Activated CD4-positive, alpha-beta T cell treated with anti-CD3 and anti-CD28 coated beads, Interleukin-2, amount 10 ng/mL, durations not matched to agents 7 days and 5 days (primary cell): Measurements from ENCODE around the gene PANX2. TPM values are rescaled to one million over a fixed set of nuclear protein-coding genes. Genes with fewer than 3 reads are reported as not detected.
A peak's percentile ranks its signal among the peaks of the same experiment; 100 is the strongest.

Experiments used
- CTCF ChIA-PET: fragments of 350-600 bp; sonication (Branson Sonifier 250); formaldehyde crosslinking; loops from one replicate; lab custom pipeline; 2021; ENCODE audit warnings: antibody characterized with exemption; lab: Charles Lee
- POLR2A ChIA-PET: fragments of 350-600 bp; sonication (Branson Sonifier 250); formaldehyde crosslinking; loops from one replicate; lab custom pipeline; 2021; ENCODE audit warnings: antibody characterized with exemption; lab: Charles Lee
- DNase-seq: peaks from one replicate; pipeline ENCODE4 v3.0.0-alpha.2; 2020
- H3K27ac Mint-ChIP-seq: one replicate; pipeline ENCODE4 v1.8.0; 2021; ENCODE audit warnings: mild to moderate bottlenecking, moderate library complexity, mixed read lengths
- H3K27me3 Mint-ChIP-seq: one replicate; pipeline ENCODE4 v1.8.0; 2021; ENCODE audit warnings: mixed read lengths
- H3K36me3 Mint-ChIP-seq: one replicate; pipeline ENCODE4 v1.8.0; 2021; ENCODE audit warnings: low read depth, mixed read lengths
- H3K4me1 Mint-ChIP-seq: one replicate; pipeline ENCODE4 v1.8.0; 2021; ENCODE audit warnings: mixed read lengths
- H3K4me3 Mint-ChIP-seq: one replicate; pipeline ENCODE4 v1.8.0; 2021; ENCODE audit warnings: mild to moderate bottlenecking, moderate library complexity, mixed read lengths
- H3K9me3 Mint-ChIP-seq: one replicate; pipeline ENCODE4 v1.8.0; 2021; ENCODE audit warnings: mixed read lengths
- total RNA-seq, 2 experiments: library from RNA; stranded (reverse); gene quantifications; one replicate each; pipeline ENCODE4 v1.2.3, GENCODE V29; 2021

PANX2 gene
- total RNA-seq, 2 experiments from 2014 or later = 0.10 TPM

DNA sequence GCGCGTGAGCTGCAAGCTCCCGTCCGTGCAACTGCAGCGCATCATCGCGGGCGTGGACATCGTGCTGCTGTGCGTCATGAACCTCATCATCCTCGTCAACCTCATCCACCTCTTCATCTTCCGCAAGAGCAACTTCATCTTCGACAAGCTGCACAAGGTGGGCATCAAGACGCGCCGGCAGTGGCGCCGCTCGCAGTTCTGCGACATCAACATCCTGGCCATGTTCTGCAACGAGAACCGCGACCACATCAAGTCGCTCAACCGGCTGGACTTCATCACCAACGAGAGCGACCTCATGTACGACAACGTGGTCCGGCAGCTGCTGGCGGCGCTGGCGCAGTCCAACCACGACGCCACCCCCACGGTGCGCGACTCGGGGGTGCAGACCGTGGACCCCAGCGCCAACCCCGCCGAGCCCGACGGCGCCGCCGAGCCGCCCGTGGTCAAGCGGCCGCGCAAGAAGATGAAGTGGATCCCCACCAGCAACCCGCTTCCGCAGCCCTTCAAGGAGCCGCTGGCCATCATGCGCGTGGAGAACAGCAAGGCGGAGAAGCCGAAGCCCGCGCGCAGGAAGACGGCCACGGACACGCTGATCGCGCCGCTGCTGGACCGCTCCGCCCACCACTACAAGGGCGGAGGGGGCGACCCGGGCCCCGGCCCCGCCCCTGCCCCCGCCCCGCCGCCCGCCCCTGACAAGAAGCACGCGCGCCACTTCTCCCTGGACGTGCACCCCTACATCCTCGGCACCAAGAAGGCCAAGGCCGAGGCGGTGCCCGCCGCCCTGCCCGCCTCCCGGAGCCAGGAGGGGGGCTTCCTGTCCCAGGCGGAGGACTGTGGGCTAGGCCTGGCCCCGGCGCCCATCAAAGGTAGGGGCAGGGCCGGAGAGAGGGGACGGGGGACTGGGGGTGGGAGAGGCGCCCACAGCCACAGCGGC lies 7.3 kb downstream of the PANX2 start:
- ChIA-PET POLR2A (no interaction called here), CTCF (no interaction called here)
- Mint-ChIP-seq H3K4me3 (no peak overlapping the region), H3K27ac (no peak overlapping the region), H3K9me3 (no peaks in the 10 kb centered on the region), H3K27me3 (peaks cover 3% of the 10 kb centered on the region), H3K36me3 (no peaks in the 10 kb centered on the region), H3K4me1 (peaks cover 4% of the 10 kb centered on the region)
- DNase-seq = no peak

DNA sequence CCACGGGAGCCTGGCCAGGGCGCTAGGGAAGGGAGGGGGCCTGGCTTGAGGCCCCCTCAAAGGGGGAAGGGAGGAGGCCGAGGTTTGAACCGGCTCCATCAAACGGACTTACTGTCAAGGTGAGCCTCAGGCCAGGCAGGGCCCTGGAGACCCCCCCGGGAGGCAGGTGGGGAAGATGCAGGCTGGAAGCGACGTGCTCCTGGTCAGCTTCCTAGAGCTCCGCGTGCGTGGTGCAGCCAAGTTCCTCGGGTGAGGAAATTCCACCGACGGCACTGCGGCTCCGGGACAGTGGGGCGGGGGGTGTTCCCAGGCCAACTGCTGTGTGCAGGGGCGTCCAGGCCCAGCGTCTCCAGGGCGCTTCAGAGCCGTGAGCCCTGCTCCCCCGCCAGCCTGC lies 7.9 kb downstream of the PANX2 start:
- no peak overlapping the region for H3K4me3 Mint-ChIP-seq
- H3K4me1 Mint-ChIP-seq = peaks cover 4% of the 10 kb centered on the region
- ChIA-PET POLR2A (no interaction called here), CTCF (no interaction called here)
- no peaks in the 10 kb centered on the region for H3K27me3 Mint-ChIP-seq
- no peaks in the 10 kb centered on the region for H3K9me3 Mint-ChIP-seq
- no peaks in the 10 kb centered on the region for H3K36me3 Mint-ChIP-seq
- H3K27ac Mint-ChIP-seq = no peak overlapping the region
- no peak for DNase-seq

DNA sequence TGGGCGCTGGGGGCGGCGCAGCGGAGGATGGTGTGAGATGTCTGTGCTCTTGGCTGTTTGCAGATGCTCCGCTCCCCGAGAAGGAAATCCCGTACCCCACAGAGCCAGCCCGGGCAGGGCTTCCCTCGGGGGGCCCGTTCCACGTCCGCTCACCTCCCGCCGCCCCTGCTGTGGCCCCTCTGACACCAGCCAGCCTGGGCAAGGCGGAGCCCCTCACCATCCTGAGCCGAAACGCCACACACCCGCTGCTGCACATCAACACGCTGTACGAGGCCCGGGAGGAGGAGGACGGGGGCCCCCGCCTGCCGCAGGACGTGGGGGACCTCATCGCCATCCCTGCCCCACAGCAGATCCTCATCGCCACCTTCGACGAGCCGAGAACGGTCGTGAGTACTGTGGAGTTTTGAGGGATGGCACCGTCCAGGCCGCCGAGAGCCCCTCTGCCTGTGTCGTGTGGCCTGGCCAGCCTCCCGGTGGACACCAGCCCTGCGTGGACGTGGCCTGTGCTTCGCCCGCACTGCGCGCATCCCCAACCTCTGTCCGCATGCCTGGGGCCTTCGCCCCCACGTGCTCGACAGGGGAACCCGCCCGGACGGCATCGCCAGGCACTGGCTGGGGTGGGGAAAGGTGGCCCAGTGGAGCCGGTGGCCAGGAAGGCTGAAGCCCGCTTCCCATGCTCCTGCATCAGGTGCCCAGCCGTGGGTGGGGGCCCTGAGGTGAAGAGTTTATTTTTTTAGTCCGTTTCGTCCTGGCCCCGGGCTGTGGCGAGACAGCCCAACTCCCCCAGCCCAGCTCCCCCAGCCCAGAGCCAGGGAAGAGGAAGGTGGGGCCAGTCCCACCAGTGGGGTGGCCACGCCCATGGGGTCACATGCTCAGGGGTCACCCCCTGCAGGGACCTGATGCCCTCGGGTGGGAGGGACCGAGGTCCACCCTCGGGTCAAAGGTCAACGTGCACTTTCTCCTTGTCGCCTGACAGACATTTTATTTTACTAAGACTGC lies 8.6 kb downstream of the PANX2 start:
- Mint-ChIP-seq H3K9me3 (no peaks in the 10 kb centered on the region), H3K27me3 (no peaks in the 10 kb centered on the region), H3K36me3 (no peaks in the 10 kb centered on the region), H3K4me1 (peaks cover 4% of the 10 kb centered on the region), H3K27ac (no peak overlapping the region), H3K4me3 (no peak overlapping the region)
- DNase-seq = no peak
- CTCF ChIA-PET = interaction anchor here (0.6 kb wide), 1 partner anchor 28 kb away, joined by 3 read pairs; no protein-coding TSS in a partner anchor
- POLR2A ChIA-PET = no interaction called here

DNA sequence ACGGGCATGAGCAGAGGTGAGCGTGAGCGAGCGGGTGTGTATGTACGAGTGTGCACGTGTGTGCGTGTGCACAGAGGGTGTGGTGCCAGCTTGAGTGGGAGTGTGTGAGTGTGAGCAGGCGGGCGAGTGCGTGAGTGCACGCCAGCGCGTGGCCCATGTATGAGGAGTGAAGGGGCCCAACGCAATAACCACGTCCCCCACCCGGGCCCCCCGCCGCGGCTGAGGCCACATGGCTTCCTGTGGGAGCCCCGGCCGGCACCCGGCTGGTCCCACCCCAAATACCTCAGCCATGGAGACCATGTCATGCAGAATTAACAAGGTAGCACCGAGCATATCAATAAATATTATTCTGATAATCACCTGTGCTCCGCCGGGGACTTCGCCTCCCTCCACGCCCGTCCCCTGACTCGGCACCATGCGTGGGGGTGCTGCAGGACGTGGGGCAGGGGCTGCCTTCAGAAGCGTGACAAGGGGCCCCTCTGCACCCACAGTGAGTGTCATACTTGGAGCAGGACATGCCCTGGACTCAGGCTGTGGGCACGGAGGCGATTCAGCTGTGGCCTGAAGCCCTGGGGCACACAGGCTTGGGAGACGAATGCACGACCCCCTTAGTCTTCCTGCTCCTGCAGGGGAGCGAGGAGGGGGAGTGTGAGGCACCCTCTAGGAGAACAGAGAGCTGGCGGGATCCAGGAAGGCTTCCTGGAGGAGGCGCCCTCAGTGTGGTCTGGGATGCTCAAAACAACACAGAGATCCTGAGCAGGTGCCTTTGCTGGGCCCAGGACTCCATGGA lies 9.6 kb downstream of the PANX2 start:
- POLR2A ChIA-PET = no interaction called here
- Mint-ChIP-seq H3K27me3 (no peaks in the 10 kb centered on the region), H3K27ac (no peak overlapping the region), H3K9me3 (no peaks in the 10 kb centered on the region), H3K4me1 (peaks cover 8% of the 10 kb centered on the region), H3K36me3 (no peaks in the 10 kb centered on the region), H3K4me3 (no peak overlapping the region)
- no peak for DNase-seq
- CTCF ChIA-PET = no interaction called here

DNA sequence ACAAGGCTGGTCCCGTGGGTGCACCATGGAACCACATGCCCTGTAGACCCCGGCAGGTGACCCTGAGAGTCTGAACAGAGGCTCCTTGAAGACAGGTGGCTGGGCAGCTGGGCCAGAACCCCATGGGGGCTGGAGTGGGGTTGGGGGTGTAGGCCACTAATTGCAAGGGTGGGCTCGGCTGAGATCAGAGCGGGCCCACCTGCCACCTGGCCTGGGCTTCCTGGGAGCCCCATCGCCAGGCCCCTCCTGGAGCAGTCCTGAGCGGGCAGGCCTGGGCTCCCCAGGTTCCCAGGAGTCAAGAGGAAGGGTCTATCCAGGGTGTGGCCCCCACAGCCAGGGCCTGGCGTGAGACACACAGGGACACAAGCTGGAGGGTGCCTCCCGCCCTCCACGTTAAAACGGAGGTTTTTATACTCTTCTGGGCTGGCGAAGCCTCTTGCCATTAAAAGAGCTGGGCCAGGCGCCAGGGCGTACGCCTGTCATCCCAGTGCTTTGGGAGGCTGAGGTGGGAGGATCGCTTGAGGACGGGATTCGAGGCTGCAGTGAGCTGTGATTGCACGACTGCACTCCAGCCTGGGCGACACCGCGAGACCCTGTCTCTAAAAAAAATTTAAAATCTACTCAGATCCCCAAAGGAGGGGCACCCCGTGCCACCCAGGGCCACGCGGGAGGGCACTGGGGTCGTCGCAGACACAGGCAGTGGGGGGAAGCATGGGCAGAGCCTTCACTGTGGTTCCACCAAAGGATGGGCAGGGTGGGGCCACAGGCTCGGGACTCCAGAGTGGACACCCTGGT lies 10.4 kb downstream of the PANX2 start:
- POLR2A ChIA-PET = no interaction called here
- H3K27me3 Mint-ChIP-seq = no peaks in the 10 kb centered on the region

DNA sequence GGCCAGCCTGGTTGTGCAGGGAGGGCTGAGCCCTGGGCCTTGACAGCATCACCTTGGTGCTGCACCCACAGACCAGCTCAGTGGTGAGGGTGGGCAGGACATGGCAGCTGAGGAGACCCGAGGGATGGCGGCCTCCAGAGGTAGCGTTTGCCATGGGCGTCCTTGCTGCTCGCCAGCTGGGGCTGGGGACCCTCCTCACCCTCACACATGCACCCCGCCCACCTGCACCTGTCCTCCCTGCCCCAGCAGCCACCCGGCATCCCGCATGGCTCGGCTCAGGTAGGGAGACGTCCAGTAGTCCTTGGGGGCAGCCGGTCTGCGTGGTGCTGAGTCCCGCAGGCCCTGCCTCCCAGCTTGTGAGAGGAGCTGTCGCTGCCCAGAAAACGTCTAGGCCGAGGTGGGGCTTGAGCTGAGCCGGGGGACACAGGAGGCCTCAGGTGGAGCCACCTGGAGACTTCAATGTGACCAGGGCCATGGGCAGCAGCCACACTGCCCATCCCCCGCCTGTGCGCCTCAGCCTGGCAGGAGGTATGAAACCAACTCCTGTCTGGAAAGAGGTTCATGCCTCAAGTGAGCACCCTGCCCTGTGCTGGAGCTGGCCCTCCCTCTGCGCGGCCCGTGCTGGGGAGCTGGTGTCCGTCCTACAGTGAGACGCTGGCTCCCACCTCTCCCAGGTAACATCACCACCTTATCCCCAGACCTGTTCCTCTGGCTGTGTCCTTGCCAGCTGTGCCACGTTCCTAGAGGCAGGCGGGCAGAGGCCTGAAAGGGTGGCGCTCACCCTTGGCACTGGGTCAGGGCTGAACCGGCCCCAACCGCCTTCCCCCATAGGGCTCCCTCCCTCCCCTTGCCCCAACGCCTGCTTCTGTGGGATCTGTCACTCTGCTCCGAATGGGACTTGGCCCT lies 11.9 kb downstream of the PANX2 start:
- ChIA-PET CTCF (interaction anchor here (0.6 to 1.6 kb wide), 2 partner anchors 8 to 10 kb away, joined by 3 read pairs; no protein-coding TSS in a partner anchor), POLR2A (no interaction called here)
- Mint-ChIP-seq H3K27ac (no peak overlapping the region), H3K36me3 (peaks cover 4% of the 10 kb centered on the region), H3K27me3 (no peaks in the 10 kb centered on the region), H3K4me3 (no peak overlapping the region), H3K9me3 (no peaks in the 10 kb centered on the region), H3K4me1 (peaks cover 15% of the 10 kb centered on the region)
- no peak for DNase-seq

More for the DNA sequence above, 10.4 kb downstream of the PANX2 start:
- H3K36me3 Mint-ChIP-seq = no peaks in the 10 kb centered on the region
- H3K9me3 Mint-ChIP-seq = no peaks in the 10 kb centered on the region
- H3K4me3 Mint-ChIP-seq = no peak overlapping the region
- CTCF ChIA-PET = interaction anchor here (0.6 to 1.6 kb wide), 2 partner anchors 9 to 196 kb away, joined by 3 read pairs; no protein-coding TSS in a partner anchor
- no peak overlapping the region for H3K27ac Mint-ChIP-seq
- peaks cover 10% of the 10 kb centered on the region for H3K4me1 Mint-ChIP-seq
- no peak for DNase-seq

DNA sequence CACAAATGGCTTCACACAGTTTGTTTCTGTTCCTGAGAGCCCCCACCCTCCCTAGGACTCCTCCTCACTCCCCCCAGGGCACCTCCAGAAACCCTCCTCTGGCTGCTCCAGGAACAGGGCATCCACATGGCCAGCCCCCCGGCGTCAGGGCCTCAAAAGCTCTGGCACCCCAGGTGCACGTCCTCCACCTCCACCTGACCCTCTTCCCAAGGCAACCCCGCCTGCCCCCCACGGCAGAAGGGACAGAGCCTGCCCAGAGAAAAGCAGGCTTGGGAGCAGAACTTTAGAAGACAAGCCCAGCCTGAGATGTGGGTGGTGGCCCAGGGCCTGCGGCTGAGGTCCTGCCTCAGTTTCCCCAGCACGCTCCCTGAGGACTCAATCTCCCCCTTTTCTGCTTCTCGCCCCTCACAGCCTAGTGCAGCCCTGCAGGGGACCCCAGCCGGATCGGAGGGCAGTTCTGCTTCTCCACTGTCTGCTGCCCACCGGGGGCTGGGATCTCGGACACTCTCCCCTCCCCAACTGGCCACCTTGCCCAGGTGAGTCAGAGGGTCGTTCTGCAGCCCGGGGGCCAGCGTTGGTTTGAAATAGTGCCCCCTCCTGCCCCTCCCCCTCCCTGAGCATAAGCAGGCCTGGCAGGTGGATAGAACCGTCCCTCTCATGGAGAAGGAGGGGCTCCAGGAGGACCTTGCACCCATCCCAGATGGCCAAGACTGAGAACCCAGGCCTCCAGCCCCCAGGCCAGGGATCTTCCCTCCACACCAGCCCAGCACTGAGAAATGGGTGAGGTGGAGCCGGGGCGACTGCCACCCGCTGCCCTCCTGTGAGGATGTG lies 12.8 kb downstream of the PANX2 start:
- Mint-ChIP-seq H3K9me3 (no peaks in the 10 kb centered on the region), H3K4me3 (peak overlapping the region; percentile 27), H3K36me3 (peaks cover 5% of the 10 kb centered on the region), H3K4me1 (peaks cover 21% of the 10 kb centered on the region), H3K27ac (no peak overlapping the region), H3K27me3 (no peaks in the 10 kb centered on the region)
- DNase-seq = no peak
- CTCF ChIA-PET = no interaction called here
- POLR2A ChIA-PET = no interaction called here

DNA sequence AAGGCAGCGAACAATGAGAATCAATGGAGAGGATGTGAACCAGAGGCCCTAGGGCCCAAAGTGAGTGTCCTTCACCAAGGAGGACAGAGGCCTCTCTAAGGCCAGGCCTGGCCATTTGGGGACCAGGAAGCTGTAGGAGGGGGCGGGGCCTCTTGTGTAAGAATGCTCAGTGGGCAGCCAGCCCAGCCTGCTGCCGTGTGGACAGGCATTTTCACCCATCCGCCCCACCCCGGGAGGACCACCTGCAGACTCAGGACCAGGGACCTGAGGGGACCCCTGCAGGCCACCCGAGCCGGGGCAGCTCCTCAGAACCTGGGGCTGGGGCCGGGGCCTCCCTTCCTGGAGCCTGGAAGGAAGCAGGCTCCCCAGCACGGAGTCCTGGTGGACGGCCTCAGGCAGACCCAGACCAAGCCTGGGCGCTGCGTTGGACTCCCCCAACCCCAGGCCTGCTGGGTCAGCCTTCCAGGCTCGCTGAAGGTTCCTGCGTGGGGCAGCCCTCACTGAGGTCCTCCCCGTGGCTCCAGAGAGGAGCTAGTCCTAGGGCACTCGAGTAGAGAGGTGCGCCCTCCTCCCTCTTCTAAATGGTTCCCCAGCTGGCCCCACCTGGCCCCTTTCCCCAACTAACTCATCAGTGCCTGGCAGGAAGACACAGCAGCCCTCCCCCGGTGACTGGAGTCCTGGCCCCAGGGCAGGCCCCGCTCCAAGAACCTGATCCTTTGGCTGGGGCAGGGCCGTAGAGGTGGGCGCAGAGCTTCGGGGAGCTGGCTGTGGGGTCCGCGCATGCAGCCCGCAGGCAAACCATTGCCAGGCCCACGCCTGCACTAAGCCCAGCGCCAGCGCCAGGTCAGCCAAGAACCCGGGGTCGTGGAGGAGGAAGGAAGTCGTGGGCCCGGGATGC lies 13.7 kb downstream of the PANX2 start:
- peaks cover 5% of the 10 kb centered on the region for H3K36me3 Mint-ChIP-seq
- ChIA-PET POLR2A (no interaction called here), CTCF (interaction anchor here (0.7 kb wide), 1 partner anchor 10 kb away, joined by 3 read pairs; no protein-coding TSS in a partner anchor)
- H3K27ac Mint-ChIP-seq = peak overlapping the region; percentile 50
- H3K9me3 Mint-ChIP-seq = no peaks in the 10 kb centered on the region
- peaks cover 30% of the 10 kb centered on the region for H3K4me1 Mint-ChIP-seq
- no peaks in the 10 kb centered on the region for H3K27me3 Mint-ChIP-seq
- DNase-seq = no peak
- peak overlapping the region; percentile 64 for H3K4me3 Mint-ChIP-seq

DNA sequence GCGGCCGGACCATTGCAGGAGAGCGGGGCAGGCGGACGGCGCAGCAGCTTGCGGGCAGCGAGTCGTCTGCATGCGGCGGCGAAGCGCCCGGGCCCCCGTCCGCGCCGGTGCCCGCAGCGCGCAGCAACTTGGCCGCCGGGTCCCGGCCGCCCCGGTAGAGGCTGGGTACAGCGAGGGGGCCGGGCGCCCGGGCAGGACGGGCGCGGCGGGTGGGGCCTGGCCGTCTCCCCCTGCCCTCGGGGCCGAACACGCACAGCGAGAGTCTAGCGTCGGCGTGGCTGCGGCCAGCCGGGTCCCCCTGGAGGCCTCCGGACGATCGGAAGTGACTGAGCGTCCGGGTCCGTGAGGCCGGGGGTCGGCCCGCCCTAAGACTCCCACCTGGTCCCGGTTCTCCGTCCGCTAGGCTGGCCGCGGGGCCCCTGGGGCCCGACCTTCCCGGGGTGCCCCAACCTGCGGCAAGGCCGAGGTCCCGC lies 14.4 kb downstream of the PANX2 start:
- H3K9me3 Mint-ChIP-seq = no peaks in the 10 kb centered on the region
- POLR2A ChIA-PET = no interaction called here
- H3K27me3 Mint-ChIP-seq = no peaks in the 10 kb centered on the region
- H3K4me3 Mint-ChIP-seq = peak overlapping the region; percentile 77
- peaks cover 11% of the 10 kb centered on the region for H3K36me3 Mint-ChIP-seq
- CTCF ChIA-PET = no interaction called here
- H3K27ac Mint-ChIP-seq = no peak overlapping the region
- H3K4me1 Mint-ChIP-seq = peaks cover 32% of the 10 kb centered on the region
- no peak for DNase-seq
